ENCODE results near the gene NINJ2.

The NINJ2 gene

GRCh38 chr12:697481-697880 is 34.2 kb upstream of the NINJ2 start:
- no peaks in the 10 kb centered on the region for H3K79me2 ChIP-seq (ENCODE audit: low read length)
- H3K9ac ChIP-seq (ENCODE audit: low read length): no peak overlapping the region
- no peaks in the 10 kb centered on the region for H3K27me3 ChIP-seq (ENCODE audit: low read depth, low read length)
- H3K4me3 ChIP-seq (ENCODE audit: low read length): no peak overlapping the region
- no peak overlapping the region for H3K27ac ChIP-seq (ENCODE audit: low read length)
- no peak overlapping the region for H3K4me2 ChIP-seq (ENCODE audit: low read length)
- H3K9me3 ChIP-seq (ENCODE audit: insufficient read depth, low read length): peaks cover 37% of the 10 kb centered on the region
- H3K4me1 ChIP-seq (ENCODE audit: low read length): no peaks in the 10 kb centered on the region
- H4K20me1 ChIP-seq (ENCODE audit: insufficient read depth, low read length): no peaks in the 10 kb centered on the region
- H3K36me3 ChIP-seq (replicated peaks; ENCODE audit: low read depth, low read length): peaks cover 9% of the 10 kb centered on the region
- TF ChIP-seq EZH2phosphoT487 (IDR thresholded peaks at IDR 0.05; ENCODE audit: low read depth): no peak
- TF ChIP-seq CTCF (IDR thresholded peaks at IDR 0.05; ENCODE audit: low read depth, low read length): no peak
- no peak overlapping the region for H2AFZ ChIP-seq (ENCODE audit: low read depth, low read length)

- Histone ChIP-seq H2AFZ (ENCODE audit: low read depth, low read length) (no peak overlapping the region), H3K4me1 (ENCODE audit: low read length) (no peaks in the 10 kb centered on the region), H3K79me2 (ENCODE audit: low read length) (no peaks in the 10 kb centered on the region), H3K4me3 (ENCODE audit: low read length) (no peak overlapping the region), H3K9me3 (ENCODE audit: insufficient read depth, low read length) (peaks cover 26% of the 10 kb centered on the region), H4K20me1 (ENCODE audit: insufficient read depth, low read length) (no peaks in the 10 kb centered on the region), H3K36me3 (replicated peaks; ENCODE audit: low read depth, low read length) (peaks cover 9% of the 10 kb centered on the region), H3K4me2 (ENCODE audit: low read length) (no peak overlapping the region), H3K27me3 (ENCODE audit: low read depth, low read length) (no peaks in the 10 kb centered on the region), H3K27ac (ENCODE audit: low read length) (no peak overlapping the region), H3K9ac (ENCODE audit: low read length) (no peak overlapping the region)
- TF ChIP-seq CTCF (IDR thresholded peaks at IDR 0.05; ENCODE audit: low read depth, low read length): no peak
- TF ChIP-seq EZH2phosphoT487 (IDR thresholded peaks at IDR 0.05; ENCODE audit: low read depth): no peak
Observed at GRCh38 chr12:694734-695503, 31.7 kb upstream of the NINJ2 start.

- peaks cover 23% of the 10 kb centered on the region for H3K9me3 ChIP-seq (ENCODE audit: insufficient read depth, low read length)
- no peak overlapping the region for H3K4me3 ChIP-seq (ENCODE audit: low read length)
- no peak overlapping the region for H3K9ac ChIP-seq (ENCODE audit: low read length)
- no peaks in the 10 kb centered on the region for H3K27me3 ChIP-seq (ENCODE audit: low read depth, low read length)
- H3K79me2 ChIP-seq (ENCODE audit: low read length): no peaks in the 10 kb centered on the region
- H3K36me3 ChIP-seq (replicated peaks; ENCODE audit: low read depth, low read length): peaks cover 9% of the 10 kb centered on the region
- H3K4me1 ChIP-seq (ENCODE audit: low read length): no peaks in the 10 kb centered on the region
- no peaks in the 10 kb centered on the region for H4K20me1 ChIP-seq (ENCODE audit: insufficient read depth, low read length)
- H3K4me2 ChIP-seq (ENCODE audit: low read length): no peak overlapping the region
- no peak overlapping the region for H3K27ac ChIP-seq (ENCODE audit: low read length)
- no peak for TF ChIP-seq CTCF (IDR thresholded peaks at IDR 0.05; ENCODE audit: low read depth, low read length)
- no peak for TF ChIP-seq EZH2phosphoT487 (IDR thresholded peaks at IDR 0.05; ENCODE audit: low read depth)
- H2AFZ ChIP-seq (ENCODE audit: low read depth, low read length): no peak overlapping the region
Observed at GRCh38 chr12:693934-694533, 30.8 kb upstream of the NINJ2 start.

GRCh38 chr12:692274-692673 is 29.0 kb upstream of the NINJ2 start:
- no peak overlapping the region for H3K4me3 ChIP-seq (ENCODE audit: low read length)
- peaks cover 9% of the 10 kb centered on the region for H3K36me3 ChIP-seq (replicated peaks; ENCODE audit: low read depth, low read length)
- no peak overlapping the region for H3K27ac ChIP-seq (ENCODE audit: low read length)
- TF ChIP-seq CTCF (IDR thresholded peaks at IDR 0.05; ENCODE audit: low read depth, low read length): no peak
- no peak for TF ChIP-seq EZH2phosphoT487 (IDR thresholded peaks at IDR 0.05; ENCODE audit: low read depth)
- H3K79me2 ChIP-seq (ENCODE audit: low read length): no peaks in the 10 kb centered on the region
- H3K4me2 ChIP-seq (ENCODE audit: low read length): no peak overlapping the region
- H3K9me3 ChIP-seq (ENCODE audit: insufficient read depth, low read length): peaks cover 10% of the 10 kb centered on the region; the same call in 1 of the 2 replicates
- no peak overlapping the region for H2AFZ ChIP-seq (ENCODE audit: low read depth, low read length)
- no peaks in the 10 kb centered on the region for H4K20me1 ChIP-seq (ENCODE audit: insufficient read depth, low read length)
- H3K4me1 ChIP-seq (ENCODE audit: low read length): no peaks in the 10 kb centered on the region
- no peaks in the 10 kb centered on the region for H3K27me3 ChIP-seq (ENCODE audit: low read depth, low read length)
- H3K9ac ChIP-seq (ENCODE audit: low read length): no peak overlapping the region

Data from OCI-LY3 (cell line).